Trophoblast cell (in vitro differentiated cells and primary cell): ENCODE measurements around the gene RPRML.
A peak's percentile ranks its signal among the peaks of the same experiment; 100 is the strongest.

Experiments
- DNase-seq, 2 donors: peaks; one replicate each; pipeline ENCODE4 v3.0.0-alpha.2; 2016
- H2AFZ ChIP-seq: 2 replicates; pipeline ENCODE4 v1.6.1; 2013; ENCODE audit warnings: low read length, moderate library complexity, mild to moderate bottlenecking; ENCODE audit not compliant: insufficient read depth, poor library complexity
- H2AK5ac ChIP-seq: 2 replicates; pipeline ENCODE4 v1.6.1; 2013; ENCODE audit warnings: mild to moderate bottlenecking, low read length
- H2BK120ac ChIP-seq: 2 replicates; pipeline ENCODE4 v1.6.1; 2013; ENCODE audit warnings: low read length, mild to moderate bottlenecking, moderate library complexity; ENCODE audit not compliant: insufficient read depth, poor library complexity
- H2BK12ac ChIP-seq: 2 replicates; pipeline ENCODE4 v1.6.1; 2013; ENCODE audit warnings: mild to moderate bottlenecking, low read length, moderate library complexity
- H2BK5ac ChIP-seq: 2 replicates; pipeline ENCODE4 v1.6.1; 2013; ENCODE audit warnings: low read length, low read depth, moderate library complexity, mild to moderate bottlenecking; ENCODE audit not compliant: poor library complexity
- H3K14ac ChIP-seq: 2 replicates; pipeline ENCODE4 v1.6.1; 2013; ENCODE audit warnings: mild to moderate bottlenecking, low read length
- H3K18ac ChIP-seq: 2 replicates; pipeline ENCODE4 v1.6.1; 2013; ENCODE audit warnings: mild to moderate bottlenecking, low read length
- H3K23ac ChIP-seq: 2 replicates; pipeline ENCODE4 v1.6.1; 2013; ENCODE audit warnings: low read length
- H3K27ac ChIP-seq: 2 replicates; pipeline ENCODE4 v1.5.1; 2013; ENCODE audit warnings: low read depth, mild to moderate bottlenecking, inconsistent platforms, low read length, moderate library complexity
- H3K27me3 ChIP-seq: 2 replicates; pipeline ENCODE4 v1.6.1; 2013; ENCODE audit warnings: inconsistent platforms, mild to moderate bottlenecking, low read length, moderate library complexity; ENCODE audit not compliant: insufficient read depth
- H3K36me3 ChIP-seq, 2 experiments: 1 replicate in 1 of 2; 2 replicates in 1 of 2; pipeline ENCODE4 v1.6.1; 2013; ENCODE audit warnings: low read length in 2 of 2, mild to moderate bottlenecking in 2 of 2, moderate library complexity in 1 of 2; ENCODE audit not compliant: insufficient read depth in 2 of 2, control insufficient read depth in 1 of 2
- H3K4ac ChIP-seq: 2 replicates; pipeline ENCODE4 v1.6.1; 2013; ENCODE audit warnings: low read depth, mild to moderate bottlenecking, low read length, moderate library complexity
- H3K4me1 ChIP-seq, 2 experiments: 1 replicate in 1 of 2; 2 replicates in 1 of 2; pipeline ENCODE4 v1.6.1; 2013; ENCODE audit warnings: low read length in 2 of 2, mild to moderate bottlenecking in 2 of 2, moderate library complexity in 1 of 2; ENCODE audit not compliant: insufficient read depth in 2 of 2, control insufficient read depth in 1 of 2
- H3K4me2 ChIP-seq: 2 replicates; pipeline ENCODE4 v1.6.1; 2013; ENCODE audit warnings: inconsistent platforms, mild to moderate bottlenecking, low read length, moderate library complexity
- H3K4me3 ChIP-seq: 2 replicates; pipeline ENCODE4 v1.5.1; 2013; ENCODE audit warnings: mild to moderate bottlenecking, low read depth, low read length, inconsistent platforms
- H3K79me1 ChIP-seq: one replicate; pipeline ENCODE4 v1.6.1; 2013; ENCODE audit warnings: low read length
- H3K79me2 ChIP-seq: 2 replicates; pipeline ENCODE4 v1.6.1; 2013; ENCODE audit warnings: low read length, mild to moderate bottlenecking; ENCODE audit not compliant: control insufficient read depth, insufficient read depth, poor library complexity
- H3K9ac ChIP-seq: 2 replicates; pipeline ENCODE4 v1.6.1; 2013; ENCODE audit warnings: mild to moderate bottlenecking, low read length
- H3K9me3 ChIP-seq: 2 replicates; pipeline ENCODE4 v1.6.1; 2013; ENCODE audit warnings: low read depth, mild to moderate bottlenecking, control low read depth, inconsistent platforms, low read length; ENCODE audit not compliant: insufficient read depth
- H4K12ac ChIP-seq: 2 replicates; pipeline ENCODE4 v1.6.1; 2013; ENCODE audit warnings: low read depth, mild to moderate bottlenecking, low read length, moderate library complexity
- H4K8ac ChIP-seq: 2 replicates; pipeline ENCODE4 v1.6.1; 2013; ENCODE audit warnings: low read depth, mild to moderate bottlenecking, low read length, moderate library complexity
- H4K91ac ChIP-seq: one replicate; pipeline ENCODE4 v1.6.1; 2013; ENCODE audit warnings: low read depth, mild to moderate bottlenecking, low read length, moderate library complexity
- WGBS: extraction: QIAGEN DNeasy Blood & Tissue Kit; methylation state at CpG from one replicate; pipeline ENCODE4 v1.1.7; 2013; ENCODE audit warnings: missing lambda C conversion rate; ENCODE audit not compliant: insufficient read length, insufficient coverage; ENCODE audit errors: extremely low coverage; 5-methylcytosine and 5-hydroxymethylcytosine counted together

The RPRML gene

GRCh38 chr17:46963571-46963970 lies 15.5 kb downstream of the RPRML start:
- Histone ChIP-seq H3K27ac (no peak overlapping the region), H3K36me3 (no peaks in the 10 kb centered on the region), H4K12ac (no peak overlapping the region), H3K27me3 (no peaks in the 10 kb centered on the region), H3K18ac (no peak overlapping the region), H3K9ac (no peak overlapping the region), H2BK5ac (no peak overlapping the region), H4K91ac (no peak overlapping the region), H2AFZ (no peak overlapping the region), H3K23ac (no peak overlapping the region), H3K14ac (no peak overlapping the region), H3K4me1 (no peaks in the 10 kb centered on the region), H2BK120ac (no peak overlapping the region), H3K4me2 (no peak overlapping the region), H3K79me1 (no peaks in the 10 kb centered on the region), H2AK5ac (no peak overlapping the region), H2BK12ac (no peak overlapping the region), H3K4ac (no peak overlapping the region), H4K8ac (no peak overlapping the region), H3K4me3 (no peak overlapping the region), H3K9me3 (peaks cover 1% of the 10 kb centered on the region), H3K79me2 (no peaks in the 10 kb centered on the region)
- DNase-seq: no peak
- no CpG with 5 or more reads among the region's 2 CpGs for WGBS

GRCh38 chr17:46962374-46962790 lies 16.7 kb downstream of the RPRML start:
- no peak overlapping the region for H2BK12ac ChIP-seq
- no peak overlapping the region for H2BK5ac ChIP-seq
- no peak overlapping the region for H3K27ac ChIP-seq
- DNase-seq: no peak
- peaks cover 1% of the 10 kb centered on the region for H3K9me3 ChIP-seq
- H2BK120ac ChIP-seq: no peak overlapping the region
- no peaks in the 10 kb centered on the region for H3K27me3 ChIP-seq
- no peak overlapping the region for H3K4me2 ChIP-seq
- no peak overlapping the region for H2AFZ ChIP-seq
- no peak overlapping the region for H3K18ac ChIP-seq
- no peak overlapping the region for H4K91ac ChIP-seq
- H3K79me2 ChIP-seq: no peaks in the 10 kb centered on the region
- H4K12ac ChIP-seq: no peak overlapping the region
- no peaks in the 10 kb centered on the region for H3K79me1 ChIP-seq
- no peak overlapping the region for H3K4me3 ChIP-seq
- H3K9ac ChIP-seq: no peak overlapping the region
- no CpG with 5 or more reads among the region's 1 CpG for WGBS
- no peak overlapping the region for H3K4ac ChIP-seq
- H3K36me3 ChIP-seq: no peaks in the 10 kb centered on the region
- no peaks in the 10 kb centered on the region for H3K4me1 ChIP-seq
- no peak overlapping the region for H2AK5ac ChIP-seq
- H3K14ac ChIP-seq: no peak overlapping the region
- H3K23ac ChIP-seq: no peak overlapping the region
- no peak overlapping the region for H4K8ac ChIP-seq

GRCh38 chr17:46960152-46960551 lies 18.9 kb downstream of the RPRML start:
- Histone ChIP-seq H2AK5ac (no peak overlapping the region), H2BK12ac (no peak overlapping the region), H3K18ac (no peak overlapping the region), H3K9me3 (peaks cover 1% of the 10 kb centered on the region), H3K23ac (no peak overlapping the region), H2BK5ac (no peak overlapping the region), H2AFZ (no peak overlapping the region), H3K4me1 (no peaks in the 10 kb centered on the region), H3K36me3 (no peaks in the 10 kb centered on the region), H3K79me2 (no peaks in the 10 kb centered on the region), H3K9ac (no peak overlapping the region), H3K79me1 (no peaks in the 10 kb centered on the region), H4K8ac (no peak overlapping the region), H4K12ac (no peak overlapping the region), H3K4ac (no peak overlapping the region), H3K27me3 (no peaks in the 10 kb centered on the region), H3K4me2 (no peak overlapping the region), H3K27ac (no peak overlapping the region), H3K14ac (no peak overlapping the region), H3K4me3 (no peak overlapping the region), H4K91ac (no peak overlapping the region), H2BK120ac (no peak overlapping the region)
- WGBS: no CpG with 5 or more reads among the region's 2 CpGs
- DNase-seq: no peak

GRCh38 chr17:46958041-46958591 lies 20.9 kb downstream of the RPRML start:
- Histone ChIP-seq H2AFZ (no peak overlapping the region), H2AK5ac (no peak overlapping the region), H2BK12ac (no peak overlapping the region), H3K9ac (no peak overlapping the region), H3K79me2 (no peaks in the 10 kb centered on the region), H3K4ac (no peak overlapping the region), H4K91ac (no peak overlapping the region), H3K27me3 (no peaks in the 10 kb centered on the region), H2BK5ac (no peak overlapping the region), H3K4me3 (peak overlapping the region; percentile 43), H3K18ac (no peak overlapping the region), H4K8ac (no peak overlapping the region), H4K12ac (no peak overlapping the region), H2BK120ac (no peak overlapping the region), H3K27ac (no peak overlapping the region), H3K4me2 (no peak overlapping the region), H3K23ac (no peak overlapping the region), H3K14ac (no peak overlapping the region), H3K79me1 (no peaks in the 10 kb centered on the region), H3K36me3 (no peaks in the 10 kb centered on the region), H3K4me1 (no peaks in the 10 kb centered on the region), H3K9me3 (peaks cover 1% of the 10 kb centered on the region)
- no peak for DNase-seq
- WGBS: no CpG with 5 or more reads among the region's 8 CpGs
